Measurements from ENCODE around the gene STAT6. TPM values are rescaled to one million over a fixed set of nuclear protein-coding genes. Genes with fewer than 3 reads are reported as not detected.

STAT6 gene
- total RNA-seq, 1 experiment from 2014 or later: not detected

DNA sequence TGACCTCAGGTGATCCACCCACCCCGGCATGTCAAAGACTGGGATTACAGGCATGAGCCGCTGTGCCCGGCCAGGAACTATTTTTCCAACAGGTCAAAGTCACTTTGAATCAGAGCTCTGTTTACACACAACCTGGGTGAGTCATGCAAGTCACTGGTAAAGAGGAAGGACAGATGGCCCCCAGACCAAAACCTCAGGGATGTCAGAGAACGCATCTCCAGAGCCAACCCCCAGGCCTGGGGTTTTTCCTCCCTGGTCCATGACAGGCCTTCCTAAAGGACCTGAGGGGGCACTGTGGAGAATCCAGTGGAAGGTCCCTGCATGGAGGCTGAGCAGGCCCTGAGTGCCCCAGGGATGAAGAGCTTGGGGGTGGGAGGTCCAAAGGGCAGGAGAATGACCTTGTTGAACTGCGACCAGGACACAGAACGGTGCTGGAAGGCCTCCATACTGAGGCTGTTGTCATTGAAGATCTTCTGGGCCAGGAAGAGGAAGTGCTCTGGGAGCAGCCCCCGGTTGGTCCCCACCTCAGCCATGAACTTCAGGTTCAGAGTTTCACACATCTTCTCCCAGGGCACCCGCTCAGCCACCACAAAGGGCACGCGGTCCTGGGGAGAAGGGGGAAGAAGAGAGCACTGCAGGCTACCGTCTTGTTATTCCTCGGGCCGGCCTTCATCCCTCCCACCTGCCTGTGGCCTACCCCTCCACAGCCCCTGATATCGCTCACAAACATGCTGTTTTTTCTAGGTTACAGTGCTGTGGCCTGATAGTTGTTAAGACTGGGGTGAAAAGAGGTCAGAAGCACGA lies 9.1 kb downstream of the STAT6 start:
- DNase-seq (ENCODE audit: low read depth): peak; percentile 79

- no peak for DNase-seq (ENCODE audit: low read depth)
Measured at GRCh38 chr12:57099766-57100165, 11.4 kb downstream of the STAT6 start.

GRCh38 chr12:57099047-57099714 lies 12.0 kb downstream of the STAT6 start:
- peak; percentile 30 for DNase-seq (ENCODE audit: low read depth)

DNA sequence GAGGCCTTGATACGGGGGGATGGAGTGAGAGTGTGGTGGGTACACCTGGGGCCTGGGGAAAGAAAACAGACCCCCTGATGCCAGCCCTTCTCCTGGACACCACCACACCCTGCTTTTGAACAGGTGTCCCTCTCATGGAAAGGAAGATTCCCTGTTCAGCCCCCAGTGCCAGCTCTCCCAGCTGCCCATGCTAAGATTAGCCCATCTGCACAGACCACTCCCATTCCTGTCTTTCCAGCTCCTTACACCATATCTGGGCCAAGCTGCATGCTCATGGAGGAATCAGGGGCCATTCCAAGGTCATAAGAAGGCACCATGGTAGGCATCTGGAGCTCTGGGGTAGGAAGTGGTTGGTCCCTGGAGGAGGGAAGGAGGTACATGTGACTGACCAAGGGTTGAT lies 12.6 kb downstream of the STAT6 start:
- DNase-seq (ENCODE audit: low read depth): no peak

DNA sequence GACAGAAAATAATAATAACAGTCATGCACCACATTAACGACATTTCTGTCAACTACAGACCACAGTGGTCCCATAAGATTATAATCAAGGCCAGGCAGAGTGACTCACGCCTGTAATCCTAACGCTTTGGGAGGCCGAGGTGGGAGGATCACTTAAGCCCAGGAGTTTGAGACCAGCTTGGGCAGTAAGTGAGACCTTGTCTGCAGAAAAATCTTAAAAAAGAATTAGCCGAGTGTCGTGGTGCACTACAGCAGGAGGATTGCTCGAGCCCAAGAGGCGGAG lies 13.7 kb downstream of the STAT6 start:
- no peak for DNase-seq (ENCODE audit: low read depth)

DNA sequence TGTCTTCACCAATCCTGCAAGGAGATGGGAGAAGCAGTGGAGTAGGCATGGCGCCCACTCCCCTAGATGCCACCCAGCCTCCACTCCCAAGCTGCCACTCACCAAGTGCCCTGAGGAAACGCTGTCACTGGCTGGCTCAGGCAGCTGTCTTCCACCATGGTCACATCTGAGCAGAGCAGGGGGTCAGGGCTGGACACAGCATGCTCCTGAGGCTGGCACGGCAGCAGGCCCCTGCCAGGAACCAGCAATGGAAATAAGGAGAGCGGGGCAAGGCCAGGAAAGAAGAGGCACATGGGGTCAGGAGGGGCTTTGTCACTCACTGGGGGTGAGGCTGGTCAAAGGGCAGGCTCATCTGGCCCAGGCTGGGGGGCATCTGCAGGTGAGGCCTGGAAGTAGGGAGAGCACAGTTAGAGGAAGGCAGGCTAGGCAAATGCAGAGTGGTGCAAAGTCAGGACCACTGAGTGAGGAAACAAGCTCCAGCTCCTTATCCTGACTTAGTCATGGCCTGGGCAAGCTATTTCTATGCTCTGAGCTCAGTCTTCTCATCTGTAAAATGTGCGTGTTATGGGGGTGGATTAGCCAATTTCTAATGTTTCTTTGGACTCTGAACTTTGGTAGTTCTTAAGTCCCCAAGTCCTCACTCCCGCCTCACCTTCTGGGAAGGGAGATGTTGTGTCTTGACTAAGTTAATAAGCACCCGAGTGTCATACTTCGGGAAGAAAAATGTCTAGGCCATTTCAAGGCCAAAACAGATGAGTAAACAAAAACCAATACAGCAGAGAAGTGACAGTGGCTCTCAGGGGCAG lies 14.2 kb downstream of the STAT6 start:
- DNase-seq (ENCODE audit: low read depth): no peak

DNA sequence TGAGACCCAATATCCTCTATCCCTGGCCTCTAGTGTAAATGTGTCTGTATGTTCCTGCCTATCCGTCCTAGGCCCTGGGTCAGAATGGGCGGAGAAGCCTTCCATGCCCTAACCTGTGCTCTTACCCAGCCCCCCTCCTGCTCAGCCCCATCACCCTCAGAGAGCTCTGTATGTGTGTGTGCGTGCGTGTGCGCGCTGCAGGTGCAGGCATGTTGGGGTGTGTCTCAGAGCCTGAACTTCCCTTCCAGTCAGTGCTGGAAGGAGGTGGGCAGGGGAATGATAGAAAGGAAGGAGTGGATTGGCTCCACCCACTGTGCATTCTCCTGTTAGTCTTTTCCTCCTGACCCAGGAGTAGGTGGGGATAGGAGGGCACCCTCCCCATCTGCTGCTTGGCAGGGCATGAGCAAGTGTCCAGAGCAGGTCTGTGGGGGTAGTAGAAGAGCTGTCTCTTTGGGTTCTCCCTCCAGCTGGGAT lies 15.0 kb downstream of the STAT6 start:
- peak; percentile 18 for DNase-seq (ENCODE audit: low read depth)

DNA sequence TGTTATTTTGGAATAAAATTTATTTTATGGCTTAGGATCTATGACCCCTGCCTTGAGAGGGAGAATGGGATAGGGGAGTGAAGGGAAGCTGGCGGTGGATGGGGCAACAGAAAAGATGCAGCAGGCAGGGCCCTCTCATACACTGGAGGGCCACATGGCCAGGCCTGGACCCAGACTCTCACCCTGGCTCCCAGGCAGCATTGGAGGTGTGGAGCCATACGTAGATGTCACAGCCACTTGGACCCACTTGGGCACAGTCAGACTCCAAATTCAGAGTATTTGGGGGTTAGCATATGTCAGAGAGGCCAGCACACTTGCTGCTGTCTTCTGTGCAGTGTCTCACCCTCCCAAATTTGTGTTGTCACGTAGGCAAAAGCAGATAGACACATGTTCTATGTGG lies 15.7 kb downstream of the STAT6 start:
- no peak for DNase-seq (ENCODE audit: low read depth)

DNA sequence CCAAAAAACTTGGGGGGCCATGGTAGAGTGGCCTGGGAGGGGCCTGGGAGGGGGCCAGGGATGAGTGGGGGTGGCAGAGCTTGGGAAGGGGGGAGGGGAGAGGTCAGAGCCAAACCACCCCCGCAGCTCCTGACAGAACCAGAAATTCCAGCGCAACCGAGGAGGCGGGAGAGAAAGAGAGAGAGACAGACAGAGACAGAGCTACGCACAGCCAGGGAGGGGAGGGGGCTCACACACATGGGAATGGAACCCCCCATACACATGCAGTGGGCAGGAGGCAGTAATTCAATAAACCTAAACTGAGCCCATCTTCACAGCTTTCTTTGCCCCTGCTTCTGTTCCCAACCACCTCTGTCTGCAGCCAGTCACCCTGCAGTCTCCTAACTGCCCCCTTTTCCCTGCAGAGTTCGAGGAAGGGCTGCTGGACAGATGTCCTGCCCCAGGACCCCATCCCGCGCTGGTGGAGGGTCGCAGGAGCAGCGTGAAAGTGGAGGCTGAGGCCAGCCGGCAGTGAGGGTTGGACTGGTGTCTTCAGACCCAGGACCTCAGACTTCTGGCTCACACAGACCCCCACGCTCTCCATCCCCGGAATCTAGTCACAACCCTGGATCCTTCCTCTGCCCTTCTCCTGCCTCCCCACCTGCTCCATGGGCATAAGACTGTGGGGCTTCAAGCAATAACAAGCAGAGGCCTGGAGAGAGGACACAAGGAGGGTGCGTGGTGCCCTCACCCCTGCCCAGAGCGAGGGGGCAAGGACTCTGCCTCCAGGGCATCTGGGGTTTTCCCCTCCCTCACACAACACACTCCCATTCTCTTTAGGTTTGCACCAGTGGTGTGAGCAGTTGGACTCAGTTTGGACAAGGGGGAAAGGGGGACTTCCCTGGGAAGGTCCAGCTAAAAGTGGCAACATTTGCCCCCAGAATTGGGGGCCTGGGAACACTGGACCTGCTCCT lies 16.7 kb downstream of the STAT6 start:
- no peak for DNase-seq (ENCODE audit: low read depth)

GRCh38 chr12:57093415-57094207 lies 17.6 kb downstream of the STAT6 start:
- no peak for DNase-seq (ENCODE audit: low read depth)

DNA sequence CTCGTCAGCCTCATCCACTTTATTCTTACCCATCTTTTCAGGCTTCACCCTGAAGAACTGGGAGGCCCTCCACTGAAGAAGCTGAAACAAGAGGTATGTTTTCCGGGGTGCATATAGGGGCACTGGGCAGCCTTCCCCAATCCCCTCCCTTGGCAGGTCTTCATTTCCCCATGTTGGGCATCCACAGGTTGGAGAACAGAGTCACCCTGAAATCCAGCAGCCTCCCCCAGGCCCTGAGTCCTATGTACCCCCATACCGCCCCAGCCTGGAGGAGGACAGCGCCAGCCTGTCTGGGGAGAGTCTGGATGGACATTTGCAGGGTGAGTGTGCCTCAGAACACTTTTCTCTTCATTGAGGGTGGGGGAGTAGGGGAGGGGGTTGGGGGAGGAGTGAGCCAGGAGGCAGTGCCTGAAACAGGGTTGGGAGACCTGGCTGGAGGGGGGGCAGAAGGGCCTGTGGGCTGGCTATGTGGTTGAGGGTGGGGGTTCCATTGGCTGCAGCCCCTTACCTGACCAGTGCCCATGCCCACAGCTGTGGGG lies 18.2 kb downstream of the STAT6 start:
- no peak for DNase-seq (ENCODE audit: low read depth)

- DNase-seq (ENCODE audit: low read depth): no peak
Measured at GRCh38 chr12:57092529-57092862, 18.7 kb downstream of the STAT6 start.

DNA sequence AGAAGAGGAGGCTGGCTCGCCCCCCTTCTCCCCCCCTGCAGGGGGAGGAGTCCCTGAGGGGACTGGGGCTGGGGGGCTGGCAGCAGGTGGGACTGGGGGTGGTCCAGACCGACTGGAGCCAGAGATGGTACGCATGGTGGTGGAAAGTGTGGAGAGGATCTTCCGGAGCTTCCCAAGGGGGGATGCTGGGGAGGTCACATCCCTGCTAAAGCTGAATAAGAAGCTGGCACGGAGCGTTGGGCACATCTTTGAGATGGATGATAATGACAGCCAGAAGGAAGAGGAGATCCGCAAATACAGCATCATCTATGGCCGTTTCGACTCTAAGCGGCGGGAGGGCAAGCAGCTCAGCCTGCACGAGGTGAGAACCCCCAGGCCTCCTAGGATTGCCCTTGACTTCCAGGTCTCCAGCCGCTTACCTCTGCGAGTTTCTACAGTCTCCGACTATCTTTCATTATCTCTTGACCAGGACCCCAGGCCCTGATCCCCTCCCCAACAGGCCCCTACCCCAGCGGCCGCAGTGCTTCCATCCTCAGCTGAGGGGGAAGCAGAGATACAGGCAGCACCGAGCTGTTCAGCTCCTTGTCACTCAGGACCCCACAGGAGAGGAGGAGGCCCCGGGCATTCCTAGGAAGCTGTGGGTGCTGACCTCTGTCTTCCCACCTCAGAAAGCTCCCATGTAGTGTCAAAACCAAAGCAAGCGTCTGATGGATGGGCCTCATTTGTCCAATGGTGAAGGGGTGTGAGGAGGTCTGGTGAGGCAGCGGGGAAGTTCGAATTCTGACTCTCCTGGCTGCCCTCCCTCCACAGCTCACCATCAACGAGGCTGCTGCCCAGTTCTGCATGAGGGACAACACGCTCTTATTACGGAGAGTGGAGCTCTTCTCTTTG lies 19.3 kb downstream of the STAT6 start:
- DNase-seq (ENCODE audit: low read depth): no peak

DNA sequence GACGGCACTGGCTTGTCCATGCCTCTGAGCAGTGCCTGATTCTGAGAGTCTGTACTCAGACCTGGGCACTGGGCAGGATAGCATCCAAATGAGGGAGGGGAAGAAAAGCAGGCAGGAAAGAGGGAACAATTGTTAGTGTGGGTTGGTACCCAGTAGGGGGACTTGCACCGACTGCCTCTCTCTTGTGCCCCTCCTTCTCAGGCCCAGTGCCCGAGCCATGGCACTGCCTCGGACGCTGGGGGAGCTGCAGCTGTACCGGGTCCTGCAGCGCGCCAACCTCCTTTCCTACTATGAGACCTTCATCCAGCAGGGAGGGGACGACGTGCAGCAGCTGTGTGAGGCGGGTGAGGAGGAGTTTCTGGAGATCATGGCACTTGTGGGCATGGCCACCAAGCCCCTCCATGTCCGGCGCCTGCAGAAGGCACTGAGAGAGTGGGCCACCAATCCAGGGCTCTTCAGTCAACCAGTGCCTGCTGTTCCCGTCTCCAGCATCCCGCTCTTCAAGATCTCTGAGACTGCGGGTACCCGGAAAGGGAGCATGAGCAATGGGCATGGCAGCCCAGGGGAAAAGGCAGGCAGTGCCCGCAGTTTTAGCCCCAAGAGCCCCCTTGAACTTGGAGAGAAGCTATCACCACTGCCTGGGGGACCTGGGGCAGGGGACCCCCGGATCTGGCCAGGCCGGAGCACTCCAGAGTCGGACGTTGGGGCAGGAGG lies 20.1 kb downstream of the STAT6 start:
- DNase-seq (ENCODE audit: low read depth): no peak

DNA sequence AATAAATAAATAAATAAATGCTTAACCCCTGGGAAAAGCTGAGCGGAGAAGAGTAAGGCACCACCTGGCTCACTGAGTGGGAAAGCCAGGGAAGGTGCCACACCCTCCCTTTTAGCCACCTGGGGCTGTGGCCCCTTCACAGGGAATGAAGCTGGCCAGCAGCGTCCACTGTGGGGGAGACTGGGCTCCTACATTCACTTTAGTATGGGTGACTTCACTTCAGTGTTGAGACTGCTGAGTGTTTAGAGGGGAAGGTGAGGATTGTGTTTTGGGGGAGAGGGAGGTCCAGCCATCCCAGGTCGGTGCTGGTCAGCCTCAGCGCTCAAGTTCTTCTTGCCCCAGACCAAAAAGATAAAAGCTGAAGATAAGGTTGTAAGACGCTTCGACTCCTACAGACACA lies 20.7 kb downstream of the STAT6 start:
- no peak for DNase-seq (ENCODE audit: low read depth)

DNA sequence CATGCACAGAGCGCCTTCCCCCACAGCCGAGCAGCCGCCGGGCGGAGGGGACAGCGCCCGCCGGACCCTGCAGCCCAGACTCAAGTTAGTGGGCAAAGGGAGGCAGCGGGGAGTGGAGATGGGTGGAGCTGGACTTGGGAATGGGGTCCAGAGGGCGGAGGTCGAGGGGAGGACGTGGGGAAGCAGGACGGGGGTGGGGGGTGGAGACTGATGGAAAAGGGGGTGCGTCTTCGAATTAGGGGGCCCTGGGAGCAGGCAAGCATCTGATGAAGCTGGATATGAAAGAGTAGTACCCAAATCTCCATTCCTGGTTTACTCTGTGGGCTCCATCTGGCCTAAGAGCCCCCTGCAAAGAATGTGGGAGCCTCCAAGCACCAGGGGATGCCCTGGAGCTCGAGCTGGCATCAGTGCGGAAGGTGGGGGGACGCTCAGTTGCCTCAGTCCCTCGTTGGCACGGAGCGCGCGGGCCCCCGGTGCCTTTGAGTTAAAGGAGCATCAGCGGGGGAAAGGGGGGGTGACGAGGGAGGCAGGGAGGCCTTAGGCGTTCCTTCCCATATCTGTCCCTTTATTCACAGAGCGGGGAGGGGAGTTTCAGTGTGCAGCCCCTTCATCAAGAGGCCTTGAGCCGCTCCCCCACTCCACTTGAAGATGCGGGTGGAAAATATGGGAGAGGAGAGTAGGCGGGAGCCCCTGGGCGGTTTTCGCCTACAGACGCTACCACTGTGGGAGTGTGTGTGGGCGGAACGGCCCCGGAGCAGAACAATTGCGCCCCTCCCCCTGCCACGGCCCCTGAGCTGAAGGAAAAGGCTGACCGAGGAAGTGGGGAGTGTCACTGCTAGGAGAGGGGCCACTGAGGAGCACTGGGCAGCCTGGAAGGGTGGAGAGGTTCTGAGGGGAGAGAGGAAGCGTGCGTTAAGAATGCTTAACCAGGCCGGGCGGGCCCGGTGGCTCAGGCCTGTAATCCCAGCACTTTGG lies 21.6 kb downstream of the STAT6 start:
- peak; percentile 42 for DNase-seq (ENCODE audit: low read depth)

Data from M059J (cell line).